NCI-H2171 (cell line): Measurements from ENCODE around the gene TBC1D5.
"Not testable (repeated sequence)": the region's sequence is repeated elsewhere in the genome, so short reads cannot be mapped to it uniquely, and the experiment has no call there.

ENCODE experiments used
- DNase-seq: peaks from one replicate; lab custom pipeline; 2025; lab: John Stamatoyannopoulos, UW

The TBC1D5 gene

GRCh38 chr3:17136136-17136721 lies 606.2 kb downstream of the TBC1D5 start:
- no peak for DNase-seq

DNA sequence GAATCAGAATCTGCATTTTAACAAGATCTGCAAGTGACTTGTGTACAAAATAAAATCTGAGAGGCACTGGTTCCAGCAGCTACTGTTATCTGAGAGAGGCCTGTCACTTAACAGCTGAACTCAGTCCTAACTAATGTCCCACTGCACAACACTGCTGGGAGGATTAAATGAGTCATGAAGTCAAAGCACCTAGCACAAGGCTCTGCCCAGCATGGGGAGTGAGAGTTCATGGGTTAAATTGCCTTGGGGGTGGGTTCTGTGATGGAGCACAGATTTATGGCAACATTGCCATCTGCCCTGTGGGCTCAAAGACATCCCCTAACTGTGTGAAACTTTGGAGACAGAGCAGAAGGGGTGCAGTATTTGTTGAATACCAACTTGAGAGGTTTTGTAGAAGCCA lies 606.7 kb downstream of the TBC1D5 start:
- DNase-seq: no peak

- no peak for DNase-seq
These were observed 608.5 kb downstream of the TBC1D5 start for GRCh38 chr3:17133632-17134545.

DNA sequence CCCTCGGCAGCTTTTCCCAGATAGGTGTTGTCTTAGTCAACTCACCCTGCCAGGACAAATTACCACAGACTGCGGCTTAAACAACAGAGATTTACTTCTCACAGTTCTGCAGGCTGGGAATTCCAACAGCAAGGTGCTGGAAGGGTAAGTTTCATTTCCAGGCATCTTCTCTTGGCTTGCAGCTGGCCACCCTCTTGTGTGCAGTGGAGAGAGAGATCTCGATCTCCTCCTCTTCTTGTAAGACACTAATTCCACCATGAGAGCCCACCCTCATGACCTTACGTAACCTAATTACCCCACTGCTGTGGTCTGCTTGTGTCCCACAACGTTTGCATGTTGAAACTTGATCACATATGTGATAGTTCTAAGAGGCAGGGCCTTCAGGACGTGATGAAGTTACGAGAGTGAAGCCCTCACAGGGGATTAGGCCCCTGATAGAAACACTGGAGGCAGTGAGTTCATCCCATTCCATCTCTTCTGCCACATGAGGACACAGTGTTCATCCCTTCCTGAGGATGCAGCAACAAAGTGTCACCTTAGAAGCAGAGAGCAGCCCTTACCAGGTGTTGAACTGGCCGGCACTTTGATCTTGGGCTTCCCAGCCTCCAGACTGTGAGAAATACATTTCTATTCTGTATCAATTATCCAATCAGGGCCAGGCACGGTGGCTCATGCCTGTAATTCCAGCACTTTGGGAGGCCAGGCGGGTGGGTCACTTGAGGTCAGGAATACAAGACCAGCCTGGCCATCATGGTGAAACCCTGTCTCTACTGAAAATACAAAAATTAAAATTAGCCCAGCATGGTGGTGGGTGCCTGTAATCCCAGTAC lies 609.9 kb downstream of the TBC1D5 start:
- DNase-seq: no peak

GRCh38 chr3:17130956-17131355 lies 611.5 kb downstream of the TBC1D5 start:
- DNase-seq: no peak

- DNase-seq: no peak
These were observed 612.9 kb downstream of the TBC1D5 start for GRCh38 chr3:17129556-17129955.

DNA sequence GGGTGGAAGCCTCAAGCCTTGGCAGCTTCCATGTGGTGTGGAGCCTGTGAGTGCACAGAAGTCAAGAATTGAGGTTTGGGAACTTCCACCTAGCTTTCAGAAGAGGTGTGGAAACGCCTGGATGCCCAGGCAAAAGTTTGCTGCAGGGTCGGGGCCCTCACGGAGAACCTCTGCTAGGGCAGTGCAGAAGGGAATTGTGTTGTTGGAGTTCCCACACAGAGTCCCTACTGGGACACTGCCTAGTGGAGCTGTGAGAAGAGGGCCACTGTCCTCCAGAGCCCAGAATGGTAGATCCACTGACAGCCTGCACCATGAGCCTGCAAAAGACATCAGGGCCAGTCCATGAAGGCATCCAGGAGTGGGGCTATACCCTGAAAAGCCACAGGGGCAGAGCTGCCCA lies 613.8 kb downstream of the TBC1D5 start:
- DNase-seq: not testable (repeated sequence)

DNA sequence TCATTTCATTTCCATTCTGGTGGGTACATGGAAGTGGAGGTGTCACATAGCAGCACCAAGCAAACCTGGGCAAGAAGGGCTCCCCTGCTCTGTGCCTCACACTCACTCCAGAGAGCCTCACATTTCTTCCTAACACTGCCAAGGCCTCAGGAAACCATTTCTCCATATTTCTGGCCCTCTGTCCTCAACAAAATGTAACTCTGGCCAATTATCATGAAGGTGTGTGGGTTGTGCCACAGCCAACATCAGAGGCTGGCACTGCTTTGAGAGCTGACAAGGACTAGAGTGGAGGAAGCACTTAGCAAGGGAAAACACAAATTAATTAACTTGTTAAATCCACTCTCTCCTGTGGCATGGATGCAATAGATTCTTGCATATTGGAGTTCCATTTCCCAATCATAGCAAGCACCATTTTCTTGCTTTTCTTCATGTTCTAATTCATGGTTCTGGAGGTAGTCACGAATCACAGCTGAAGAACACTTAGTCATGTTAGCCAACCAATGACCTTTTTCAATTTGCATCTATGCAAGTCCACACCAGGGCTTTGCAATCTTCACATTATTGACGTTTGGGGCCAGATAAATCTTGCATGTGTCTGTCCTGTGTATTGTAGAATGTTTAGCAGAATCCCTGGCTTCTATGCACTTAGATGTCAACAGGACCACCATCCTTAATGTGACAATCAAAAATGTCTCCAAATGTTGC lies 616.5 kb downstream of the TBC1D5 start:
- no peak for DNase-seq

DNA sequence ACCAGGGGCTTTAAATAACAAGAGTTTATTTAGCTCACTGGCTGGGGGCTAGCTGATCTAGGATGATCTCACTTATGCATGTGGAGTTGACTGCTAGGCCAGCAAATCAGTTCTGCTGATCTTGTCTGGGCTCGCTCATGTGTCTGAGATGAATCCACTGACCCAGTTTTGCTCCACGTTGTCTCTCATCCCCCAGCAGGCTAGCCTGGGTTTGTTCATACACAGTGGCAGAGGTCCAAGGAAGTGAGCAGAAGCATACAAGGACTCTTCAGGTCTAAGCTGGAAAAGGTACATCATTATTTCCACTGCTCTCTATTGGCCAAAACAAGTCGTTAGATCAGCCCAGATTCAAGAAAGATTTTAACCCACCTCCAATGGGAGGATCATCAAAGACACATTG lies 619.7 kb downstream of the TBC1D5 start:
- no peak for DNase-seq

GRCh38 chr3:17121336-17121735 lies 621.1 kb downstream of the TBC1D5 start:
- DNase-seq: no peak

GRCh38 chr3:17120115-17120514 lies 622.3 kb downstream of the TBC1D5 start:
- no peak for DNase-seq

- DNase-seq: no peak
These were observed 623.0 kb downstream of the TBC1D5 start for GRCh38 chr3:17119201-17120072.

- no peak for DNase-seq
These were observed 623.7 kb downstream of the TBC1D5 start for GRCh38 chr3:17118771-17119170.

GRCh38 chr3:17116007-17116600 lies 626.3 kb downstream of the TBC1D5 start:
- DNase-seq: no peak

DNA sequence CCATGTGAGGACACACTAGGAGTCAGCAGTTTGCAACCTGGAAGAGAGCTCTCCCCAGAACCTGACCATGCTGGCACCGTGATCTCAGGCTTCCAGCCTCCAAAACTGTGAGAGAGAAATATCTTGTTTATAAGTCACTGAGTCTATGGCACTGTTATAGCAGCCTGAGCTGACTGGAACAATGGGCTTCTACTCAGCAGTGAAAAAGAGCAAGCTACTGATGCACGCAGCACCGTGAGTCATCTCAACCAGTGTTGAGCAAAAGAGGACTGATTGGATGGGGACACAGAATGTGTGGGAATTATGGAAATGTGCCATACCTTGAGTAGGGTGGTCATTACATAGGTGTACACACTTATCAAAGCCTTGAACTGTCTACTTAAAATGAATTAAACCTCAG lies 627.2 kb downstream of the TBC1D5 start:
- no peak for DNase-seq

DNA sequence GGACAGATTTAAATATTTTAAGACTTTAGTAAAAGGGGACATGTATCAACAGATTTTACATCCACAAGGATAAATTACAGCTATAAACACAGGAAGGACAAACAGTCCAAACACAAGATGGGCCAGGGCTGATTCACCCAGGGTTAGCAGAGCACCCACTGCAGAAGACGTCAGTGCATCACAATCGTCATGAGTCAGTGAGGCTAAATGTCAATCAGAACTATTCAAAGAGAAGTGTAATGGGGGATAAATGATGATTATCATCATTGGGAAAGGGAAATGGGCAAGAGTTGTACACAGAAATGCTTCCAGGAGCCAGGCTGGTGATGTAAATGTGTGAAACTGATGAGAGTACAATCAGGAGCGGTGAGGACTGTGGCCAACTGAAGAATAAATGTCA lies 630.8 kb downstream of the TBC1D5 start:
- no peak for DNase-seq

DNA sequence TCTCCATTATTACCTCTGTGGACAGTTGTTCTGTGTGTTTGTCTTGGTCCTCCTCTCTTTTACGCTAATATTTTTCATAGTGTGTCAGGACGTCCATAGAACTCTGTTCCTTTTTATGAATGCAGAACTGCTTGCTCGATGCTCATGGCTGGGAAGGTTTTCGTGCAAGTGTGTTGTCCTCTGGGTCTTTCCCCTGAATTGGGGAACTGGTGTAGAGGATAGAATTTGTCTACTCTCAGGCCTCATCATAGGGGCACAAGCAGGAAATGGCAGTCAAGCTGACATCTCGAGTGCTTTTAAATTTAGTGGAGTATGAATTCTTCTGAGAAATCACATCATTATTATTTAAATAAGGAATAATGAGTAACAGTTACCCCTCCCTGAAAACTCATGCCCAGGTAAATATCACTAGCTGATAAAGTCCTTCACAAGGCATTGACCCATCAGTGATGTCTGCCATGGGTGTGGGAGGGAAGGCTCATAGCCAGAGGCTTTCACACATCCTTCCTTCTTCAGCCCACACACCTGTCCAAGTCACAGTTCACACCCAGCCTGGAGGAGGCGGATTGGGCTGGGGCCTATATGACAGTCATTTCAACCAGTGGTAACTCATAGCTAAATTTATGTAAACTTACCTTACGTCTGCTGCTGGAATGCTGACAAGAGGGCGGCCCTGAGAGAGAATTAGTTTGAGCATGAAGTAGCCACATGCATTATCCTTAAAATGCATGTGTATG lies 631.6 kb downstream of the TBC1D5 start:
- DNase-seq: no peak
